Prostate gland (tissue), 2 donors: ENCODE data around the gene FOXD1. TPM values are rescaled to one million over a fixed set of nuclear protein-coding genes. Genes with fewer than 3 reads are reported as not detected.

Experiments
- DNase-seq: peaks from one replicate; pipeline ENCODE4 v3.0.0-alpha.2; 2019; ENCODE audit warnings: low spot score
- H3K27ac ChIP-seq, 2 donors: fragments of 200-600 bp; sonication (generic); 2 replicates each; pipeline ENCODE4 v1.5.1; 2017 to 2019
- H3K27me3 ChIP-seq: fragments of 200-600 bp; sonication (generic); replicated peaks from 2 replicates; pipeline ENCODE4 v1.5.1; 2019; ENCODE audit not compliant: insufficient read depth
- H3K36me3 ChIP-seq, 2 donors: fragments of 200-600 bp; sonication (generic); 1 replicate in 1 of 2; 2 replicates in 1 of 2; pipeline versions ENCODE4 v1.5.1 to v1.8.1; 2017 to 2019
- H3K4me1 ChIP-seq: fragments of 200-600 bp; sonication (generic); replicated peaks from 2 replicates; pipeline ENCODE4 v1.5.1; 2019
- H3K4me3 ChIP-seq, 2 donors: fragments of 200-600 bp; sonication (generic); 2 replicates each; pipeline ENCODE4 v1.5.1; 2017 to 2019
- H3K9me3 ChIP-seq: fragments of 200-600 bp; sonication (generic); 2 replicates; pipeline ENCODE4 v1.5.1; 2017
- POLR2A ChIP-seq: fragments of 450-650 bp; IDR thresholded peaks from one replicate; pipeline ENCODE4 v1.6.1; 2016; ENCODE audit warnings: antibody characterized with exemption, mild to moderate bottlenecking
- POLR2AphosphoS5 ChIP-seq: sonication (generic); formaldehyde crosslinking; IDR thresholded peaks from one replicate; pipeline ENCODE4 v1.6.1; 2017; ENCODE audit warnings: antibody characterized with exemption
- whole genome bisulfite sequencing: methylation state at CpG from one replicate; pipeline ENCODE4 v1.1.5; 2018; 5-methylcytosine and 5-hydroxymethylcytosine counted together
- intact Hi-C: fragments of 100-400 bp; cut with DNase I; formaldehyde crosslinking; loops from one replicate; pipeline ENCODE4 v1.14.2; 2022
- total RNA-seq, 2 donors: library from RNA; depleted of rRNA; stranded (reverse); fragments of >200 nt; gene quantifications; one replicate each; pipeline ENCODE4 v1.1.0, GENCODE V29; 2016
- TF ChIP-seq, protein P1 (sequence below), 4 experiments: fragments of 200-600 bp in 2 of 4; fragments of 450-650 bp in 2 of 4; sonication (generic) in 2 of 4; IDR thresholded peaks; 1 replicate in 3 of 4; 2 replicates in 1 of 4; pipeline ENCODE4 v1.5.1; 2016 to 2019; ENCODE audit warnings: antibody characterized with exemption in 4 of 4, mild to moderate bottlenecking in 2 of 4, moderate library complexity in 2 of 4

Gene FOXD1
- total RNA-seq, 2 donors from 2014 or later: 1.6 to 2.8 TPM

GRCh38 chr5:73405691-73406090, 42.9 kb downstream of the FOXD1 start:
- Histone ChIP-seq H3K4me3 (no peak overlapping the region), H3K4me1 (no peaks in the 10 kb centered on the region), H3K9me3 (no peaks in the 10 kb centered on the region), H3K36me3 (no peaks in the 10 kb centered on the region), H3K27me3 (no peaks in the 10 kb centered on the region), H3K27ac (no peak overlapping the region)
- DNase-seq: no peak
- intact Hi-C loops: no loop called here
- TF ChIP-seq, protein P1, sequence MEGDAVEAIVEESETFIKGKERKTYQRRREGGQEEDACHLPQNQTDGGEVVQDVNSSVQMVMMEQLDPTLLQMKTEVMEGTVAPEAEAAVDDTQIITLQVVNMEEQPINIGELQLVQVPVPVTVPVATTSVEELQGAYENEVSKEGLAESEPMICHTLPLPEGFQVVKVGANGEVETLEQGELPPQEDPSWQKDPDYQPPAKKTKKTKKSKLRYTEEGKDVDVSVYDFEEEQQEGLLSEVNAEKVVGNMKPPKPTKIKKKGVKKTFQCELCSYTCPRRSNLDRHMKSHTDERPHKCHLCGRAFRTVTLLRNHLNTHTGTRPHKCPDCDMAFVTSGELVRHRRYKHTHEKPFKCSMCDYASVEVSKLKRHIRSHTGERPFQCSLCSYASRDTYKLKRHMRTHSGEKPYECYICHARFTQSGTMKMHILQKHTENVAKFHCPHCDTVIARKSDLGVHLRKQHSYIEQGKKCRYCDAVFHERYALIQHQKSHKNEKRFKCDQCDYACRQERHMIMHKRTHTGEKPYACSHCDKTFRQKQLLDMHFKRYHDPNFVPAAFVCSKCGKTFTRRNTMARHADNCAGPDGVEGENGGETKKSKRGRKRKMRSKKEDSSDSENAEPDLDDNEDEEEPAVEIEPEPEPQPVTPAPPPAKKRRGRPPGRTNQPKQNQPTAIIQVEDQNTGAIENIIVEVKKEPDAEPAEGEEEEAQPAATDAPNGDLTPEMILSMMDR (IDR thresholded peaks at IDR 0.05): no peak
- TF ChIP-seq POLR2AphosphoS5 (no peak), POLR2A (no peak)
- 22% methylated on average over 1 of the region's 1 CpG for WGBS

GRCh38 chr5:73399775-73400174, 48.8 kb downstream of the FOXD1 start:
- no peak overlapping the region for H3K4me3 ChIP-seq

More at GRCh38 chr5:73399775-73400174, 48.8 kb downstream of the FOXD1 start:
- TF ChIP-seq, protein P1 (IDR thresholded peaks at IDR 0.05): no peak
- TF ChIP-seq POLR2A: no peak
- no peak for TF ChIP-seq POLR2AphosphoS5
- no peaks in the 10 kb centered on the region for H3K4me1 ChIP-seq
- intact Hi-C loops: no loop called here
- H3K27me3 ChIP-seq: no peaks in the 10 kb centered on the region
- no peaks in the 10 kb centered on the region for H3K9me3 ChIP-seq
- DNase-seq: no peak
- no peak overlapping the region for H3K27ac ChIP-seq
- no peaks in the 10 kb centered on the region for H3K36me3 ChIP-seq

Other genes starting within 250 kb of the FOXD1 start
- gene BTF3, start 49.7 kb upstream of the FOXD1 start, total RNA-seq: 100 to 1,000 TPM; 363 to 598 TPM
- 10 to 100 TPM; 36.5 to 43.1 TPM for gene ANKRA2, start 116.9 kb upstream of the FOXD1 start, total RNA-seq
- gene UTP15, start 117.0 kb upstream of the FOXD1 start, total RNA-seq: 10 to 100 TPM; 11.3 to 31.9 TPM
- gene ARHGEF28, start 177.4 kb upstream of the FOXD1 start, total RNA-seq: 10 to 100 TPM; 18.9 to 28.3 TPM